Measurements from ENCODE around the gene DDX42. TPM values are rescaled to one million over a fixed set of nuclear protein-coding genes. Genes with fewer than 3 reads are reported as not detected.

Gene DDX42
- total RNA-seq, 1 experiment from 2014 or later, result 184 TPM

GRCh38 chr17:63764716-63765115 lies 9.3 kb upstream of the DDX42 start:
- Histone ChIP-seq H3K27ac (ENCODE audit: insufficient read length, low read depth, low read length) (no peak overlapping the region), H3K18ac (ENCODE audit: insufficient read length, low read depth, low read length) (no peak overlapping the region), H3K79me2 (ENCODE audit: insufficient read depth, low read length) (peaks cover 18% of the 10 kb centered on the region; the same call in 1 of the 2 replicates), H2BK120ac (ENCODE audit: low read depth, low read length, poor library complexity, severe bottlenecking) (no peak overlapping the region), H3K9ac (ENCODE audit: extremely low read depth, insufficient read length, low read length) (no peak overlapping the region), H3K14ac (ENCODE audit: insufficient read depth, low read length) (no peak overlapping the region), H4K91ac (ENCODE audit: insufficient read length, low read depth, low read length) (no peak overlapping the region), H3K56ac (ENCODE audit: insufficient read length, low read depth, low read length) (no peak overlapping the region), H2AFZ (ENCODE audit: low read length) (no peak overlapping the region), H3K4ac (ENCODE audit: low read depth, low read length) (no peak overlapping the region), H2AK5ac (ENCODE audit: insufficient read length, low read length) (no peak overlapping the region), H2BK12ac (ENCODE audit: insufficient read length, low read depth, low read length) (no peak overlapping the region), H2BK5ac (ENCODE audit: insufficient read length, low read length) (no peak overlapping the region), H3K27me3 (ENCODE audit: insufficient read depth, low read length) (no peaks in the 10 kb centered on the region), H4K5ac (ENCODE audit: insufficient read length, low read depth, low read length) (no peak overlapping the region), H3K79me1 (ENCODE audit: insufficient read depth, low read depth, low read length, poor library complexity, severe bottlenecking) (peaks cover 3% of the 10 kb centered on the region), H3K23me2 (ENCODE audit: insufficient read length, low read depth, low read length, poor library complexity, severe bottlenecking) (no peaks in the 10 kb centered on the region), H3K9me3 (ENCODE audit: control insufficient read depth, low read depth, low read length) (no peaks in the 10 kb centered on the region), H4K8ac (replicated peaks; ENCODE audit: insufficient read length, low read depth, low read length) (no peak overlapping the region), H3K23ac (ENCODE audit: insufficient read length, low read depth, low read length) (no peak overlapping the region), H3K4me1 (ENCODE audit: insufficient read depth, low read length) (no peaks in the 10 kb centered on the region), H3K4me2 (ENCODE audit: insufficient read depth, insufficient read length, low read length) (no peak overlapping the region), H3T11ph (ENCODE audit: low read length) (no peak overlapping the region), H4K20me1 (ENCODE audit: control insufficient read depth, insufficient read depth, insufficient read length) (no peaks in the 10 kb centered on the region), H2BK15ac (ENCODE audit: low read depth, low read length) (no peak overlapping the region), H2BK20ac (ENCODE audit: low read depth, low read length, poor library complexity, severe bottlenecking) (no peak overlapping the region)
- Mint-ChIP-seq H3K36me3 (ENCODE audit: insufficient read depth in 1 of 3, low read depth in 3 of 3) (peaks cover 36 to 59% (median 51%) of the 10 kb centered on the region in 3 experiments; a peak in 6 of 7 replicates), H3K4me3 (no peak overlapping the region), H3K27ac (no peak overlapping the region), H3K27me3 (ENCODE audit: low read depth) (no peaks in the 10 kb centered on the region), H3K9me3 (no peaks in the 10 kb centered on the region), H3K4me1 (peaks cover 4 to 7% of the 10 kb centered on the region in 2 experiments; a peak in 3 of 4 replicates)
- WGBS (ENCODE audit: extremely low coverage, insufficient read length, low lambda C conversion rate), result no CpG with 5 or more reads among the region's 4 CpGs
- no peak for TF ChIP-seq CTCF (conservative IDR thresholded peaks at IDR 0.05)
- no peak for DNase-seq
